ENCODE measurements around the gene CGB3.

GRCh38 chr19:48977061-48977460 is 47.1 kb downstream of the CGB3 start:
- no peak for TF ChIP-seq POLR2A (IDR thresholded peaks at IDR 0.05; ENCODE audit: low read depth, low read length)
- TF ChIP-seq CTCF (conservative IDR thresholded peaks at IDR 0.05; ENCODE audit: low read depth, low read length) = no peak

All from IMR-90 (cell line).